ENCODE data around the gene NFE2L1.

- TF ChIP-seq CTCF (IDR thresholded peaks at IDR 0.05; ENCODE audit: poor library complexity), result peak; percentile 78
- no peak for TF ChIP-seq EZH2 (IDR thresholded peaks at IDR 0.05; ENCODE audit: borderline replicate concordance)
- TF ChIP-seq EZH2phosphoT487 (IDR thresholded peaks at IDR 0.05; ENCODE audit: low read depth, severe bottlenecking, unreplicated experiment), result no peak
Measured at GRCh38 chr17:48074322-48075081, 26.3 kb downstream of the NFE2L1 start.

All from hepatocyte (in vitro differentiated cells).